ENCODE data around the gene RTL5. TPM values are rescaled to one million over a fixed set of nuclear protein-coding genes. Genes with fewer than 3 reads are reported as not detected.

RTL5 gene
- total RNA-seq, 2 experiments from 2014 or later, result not detected

GRCh38 chrX:72110876-72111708 lies 20.6 kb downstream of the RTL5 start:
- ChIA-PET CTCF (ENCODE audit: unreplicated experiment) (no interaction called here), POLR2A (interaction anchor here (0.5 kb wide), 1 partner anchor 199 kb away, joined by 3 read pairs; no protein-coding TSS in a partner anchor)
- H3K36me3 ChIP-seq (ENCODE audit: insufficient read depth, low read length), result no peaks in the 10 kb centered on the region
- H2AFZ ChIP-seq (ENCODE audit: low read length), result no peak overlapping the region
- no peak overlapping the region for H3K4me3 ChIP-seq (ENCODE audit: low read depth, low read length, poor library complexity, severe bottlenecking)
- no peaks in the 10 kb centered on the region for H3K4me1 ChIP-seq (ENCODE audit: insufficient read depth, low read length, poor library complexity, severe bottlenecking)
- intact Hi-C loops (cut with micrococcal nuclease; ENCODE audit: unreplicated experiment), result no loop called here
- BruUV-seq (replicated peaks), result no TSS peak
- no peak for TF ChIP-seq CTCF (conservative IDR thresholded peaks at IDR 0.05; ENCODE audit: low read length)
- TF ChIP-seq EZH2phosphoT487 (IDR thresholded peaks at IDR 0.05; ENCODE audit: borderline replicate concordance, low read depth, low read length), result no peak
- H3K79me2 ChIP-seq (ENCODE audit: insufficient read depth, low read depth, low read length), result no peaks in the 10 kb centered on the region
- no peaks in the 10 kb centered on the region for H3K9me3 ChIP-seq (ENCODE audit: low read length)
- no peak overlapping the region for H3K4me2 ChIP-seq (ENCODE audit: low read length)
- DNase-seq (ENCODE audit: low spot score), result no peak
- H3K9me2 ChIP-seq (ENCODE audit: insufficient read depth, low read length), result no peaks in the 10 kb centered on the region
- no peaks in the 10 kb centered on the region for H4K20me1 ChIP-seq (ENCODE audit: insufficient read depth, low read length)
- H3K27ac ChIP-seq (ENCODE audit: low read depth, low read length, poor library complexity, severe bottlenecking), result no peak overlapping the region

- no peaks in the 10 kb centered on the region for H3K79me2 ChIP-seq (ENCODE audit: insufficient read depth, low read depth, low read length)
- TF ChIP-seq EZH2phosphoT487 (IDR thresholded peaks at IDR 0.05; ENCODE audit: borderline replicate concordance, low read depth, low read length), result no peak
- no peak for TF ChIP-seq CTCF (conservative IDR thresholded peaks at IDR 0.05; ENCODE audit: low read length)
- no peak overlapping the region for H3K4me2 ChIP-seq (ENCODE audit: low read length)
- H3K4me3 ChIP-seq (ENCODE audit: low read depth, low read length, poor library complexity, severe bottlenecking), result no peak overlapping the region
- H3K36me3 ChIP-seq (ENCODE audit: insufficient read depth, low read length), result no peaks in the 10 kb centered on the region
- no peak overlapping the region for H3K27ac ChIP-seq (ENCODE audit: low read depth, low read length, poor library complexity, severe bottlenecking)
- CTCF ChIA-PET (ENCODE audit: unreplicated experiment), result no interaction called here
- H3K4me1 ChIP-seq (ENCODE audit: insufficient read depth, low read length, poor library complexity, severe bottlenecking), result no peaks in the 10 kb centered on the region
- no peaks in the 10 kb centered on the region for H4K20me1 ChIP-seq (ENCODE audit: insufficient read depth, low read length)
- intact Hi-C loops (cut with micrococcal nuclease; ENCODE audit: unreplicated experiment), result no loop called here
- POLR2A ChIA-PET, result no interaction called here
- no peaks in the 10 kb centered on the region for H3K9me2 ChIP-seq (ENCODE audit: insufficient read depth, low read length)
- no peak for DNase-seq (ENCODE audit: low spot score)
- no TSS peak for BruUV-seq (replicated peaks)
- H3K9me3 ChIP-seq (ENCODE audit: low read length), result no peaks in the 10 kb centered on the region
- H2AFZ ChIP-seq (ENCODE audit: low read length), result no peak overlapping the region
Measured at GRCh38 chrX:72110051-72110875, 21.5 kb downstream of the RTL5 start.
